Cardiac muscle cell (in vitro differentiated cells and primary cell): ENCODE data around the gene RGR. TPM values are rescaled to one million over a fixed set of nuclear protein-coding genes. Genes with fewer than 3 reads are reported as not detected.

Source experiments
- DNase-seq, 2 donors: peaks; one replicate each; pipeline versions ENCODE4 v3.0.0 to v3.0.0-alpha.2; 2010 to 2017; ENCODE audit warnings: low read depth in 1 of 2, low spot score in 1 of 2
- H3K27ac ChIP-seq: fragments of 200-600 bp; sonication (generic); 2 replicates; pipeline ENCODE4 v1.5.1; 2016
- H3K27me3 ChIP-seq: fragments of 200-600 bp; sonication (generic); 2 replicates; pipeline ENCODE4 v1.6.0; 2016; ENCODE audit warnings: control low read depth
- H3K36me3 ChIP-seq: fragments of 200-600 bp; sonication (generic); 2 replicates; pipeline ENCODE4 v1.5.1; 2016; ENCODE audit warnings: control low read depth
- H3K4me1 ChIP-seq: fragments of 200-600 bp; sonication (generic); 2 replicates; pipeline ENCODE4 v1.8.1; 2017; ENCODE audit warnings: low read depth, mild to moderate bottlenecking, mixed run types
- H3K4me3 ChIP-seq: fragments of 200-600 bp; sonication (generic); 2 replicates; pipeline ENCODE4 v1.5.1; 2016; ENCODE audit warnings: mild to moderate bottlenecking
- H3K9me3 ChIP-seq: fragments of 200-600 bp; sonication (generic); 2 replicates; pipeline ENCODE4 v1.5.1; 2017; ENCODE audit warnings: low read depth, mild to moderate bottlenecking, control low read depth
- CTCF ChIP-seq: IDR thresholded peaks from 2 replicates; pipeline ENCODE4 v1.5.1; 2012; ENCODE audit warnings: low read depth, mild to moderate bottlenecking, low read length
- polyA plus RNA-seq: library from polyadenylated mRNA; unstranded; fragments of >200 nt; fragmentation: Nextera tagmentation; extraction: Ambion mirVana; gene quantifications from 2 replicates; pipeline ENCODE4 v1.2.1, GENCODE V29; 2016
- total RNA-seq: library from RNA; depleted of rRNA; stranded (reverse); fragments of >200 nt; gene quantifications from 2 replicates; pipeline ENCODE4 v1.2.3, GENCODE V29; 2016

Gene RGR
- total and polyA plus RNA-seq, 2 experiments from 2014 or later: not detected

DNA sequence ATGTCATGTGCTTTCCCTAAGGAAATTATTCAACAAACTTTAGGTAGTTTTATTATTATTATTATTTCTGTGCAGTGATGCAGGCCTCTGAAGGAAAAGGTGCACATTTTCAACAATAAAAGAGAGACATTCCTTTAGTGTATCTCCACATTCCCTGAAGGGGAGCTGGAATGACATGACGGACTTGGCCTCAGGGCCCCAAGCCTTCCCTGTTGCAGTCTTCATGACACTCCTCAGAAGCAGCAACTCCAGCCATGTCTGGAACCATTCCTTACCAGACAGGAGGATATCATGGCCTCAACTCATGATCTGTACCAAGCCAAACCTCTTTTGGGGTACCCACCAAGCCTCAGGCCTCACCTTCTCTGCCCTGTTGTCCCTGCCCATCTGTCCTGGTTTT lies 48.3 kb downstream of the RGR start:
- no peak overlapping the region for H3K27ac ChIP-seq
- DNase-seq: no peak
- no peaks in the 10 kb centered on the region for H3K27me3 ChIP-seq
- TF ChIP-seq CTCF: no peak
- H3K36me3 ChIP-seq: no peaks in the 10 kb centered on the region
- H3K9me3 ChIP-seq: no peaks in the 10 kb centered on the region
- no peaks in the 10 kb centered on the region for H3K4me1 ChIP-seq
- no peak overlapping the region for H3K4me3 ChIP-seq

DNA sequence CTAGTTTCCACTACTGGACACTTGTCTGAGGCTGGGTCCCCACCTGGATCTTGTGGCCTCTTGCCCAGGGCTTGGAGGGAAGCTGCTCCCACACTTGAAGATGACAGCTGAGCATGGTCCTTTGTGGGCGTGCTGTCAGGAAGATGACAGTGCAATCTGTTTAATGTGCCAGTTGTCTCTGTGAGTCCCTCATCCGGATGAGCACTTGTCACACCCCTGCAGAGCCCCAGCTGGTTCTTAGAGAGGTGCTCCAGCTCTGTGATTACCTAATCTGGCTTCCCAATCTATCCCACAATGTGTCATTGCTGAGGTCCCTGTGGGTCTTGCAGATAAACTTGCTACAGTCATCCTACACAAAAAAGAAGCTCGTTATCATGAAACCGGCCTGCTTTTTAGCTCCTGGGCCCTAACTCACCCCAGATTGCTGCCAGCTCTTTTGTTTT lies 48.7 kb downstream of the RGR start:
- Histone ChIP-seq H3K27ac (no peak overlapping the region), H3K36me3 (no peaks in the 10 kb centered on the region), H3K27me3 (no peaks in the 10 kb centered on the region), H3K4me3 (no peak overlapping the region), H3K9me3 (no peaks in the 10 kb centered on the region), H3K4me1 (no peaks in the 10 kb centered on the region)
- TF ChIP-seq CTCF: no peak
- DNase-seq: no peak

GRCh38 chr10:84294766-84295447 lies 50.1 kb downstream of the RGR start:
- H3K27me3 ChIP-seq: no peaks in the 10 kb centered on the region
- TF ChIP-seq CTCF: no peak
- no peak overlapping the region for H3K27ac ChIP-seq

DNA sequence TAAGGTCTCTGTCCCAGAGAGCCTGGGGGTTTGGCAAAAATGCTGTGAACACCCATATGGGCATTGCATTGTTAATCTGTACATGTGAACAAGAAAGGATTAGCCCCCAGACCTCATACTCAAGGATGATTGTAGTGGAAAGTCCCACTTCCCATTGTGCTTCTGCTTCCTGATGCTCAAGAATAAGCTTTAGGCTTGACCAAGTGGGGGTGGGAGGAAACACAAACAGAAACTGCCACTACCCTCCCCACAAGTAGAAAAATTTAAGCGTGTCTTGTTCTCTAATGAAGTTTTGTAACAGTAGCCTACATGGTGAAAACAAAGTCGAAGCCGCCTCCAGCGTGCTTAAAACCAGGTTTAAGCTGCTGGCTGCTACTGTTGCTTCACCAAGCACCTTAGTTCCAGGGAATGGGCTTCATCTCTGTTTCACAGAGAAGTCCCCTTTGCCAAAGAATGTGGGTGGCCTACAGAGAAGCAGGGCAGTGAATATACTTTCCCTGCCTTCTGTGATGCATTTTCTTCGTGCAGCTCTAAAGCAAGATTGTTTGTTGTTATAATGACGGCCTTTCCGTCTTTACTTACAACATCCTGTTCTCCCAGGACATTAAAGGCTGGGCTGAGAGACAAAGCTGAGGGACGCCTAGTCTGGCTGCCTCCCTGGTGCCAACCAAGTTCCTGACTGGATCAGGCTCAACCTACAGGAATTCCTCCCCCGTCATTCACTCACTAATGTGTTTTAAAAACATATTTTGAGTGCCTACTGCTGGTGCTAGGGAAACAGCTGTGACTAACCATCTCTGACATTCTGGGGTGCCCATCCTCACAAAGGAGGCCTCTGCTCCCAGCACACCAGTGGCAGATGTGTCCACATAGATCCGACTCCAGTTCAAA lies 51.5 kb downstream of the RGR start:
- Histone ChIP-seq H3K9me3 (no peaks in the 10 kb centered on the region), H3K27me3 (no peaks in the 10 kb centered on the region), H3K27ac (no peak overlapping the region), H3K36me3 (no peaks in the 10 kb centered on the region), H3K4me1 (no peaks in the 10 kb centered on the region), H3K4me3 (no peak overlapping the region)
- TF ChIP-seq CTCF: no peak
- peak in 1 of 2 donors; percentile 42 for DNase-seq

More at GRCh38 chr10:84294766-84295447, 50.1 kb downstream of the RGR start:
- H3K4me1 ChIP-seq: no peaks in the 10 kb centered on the region
- DNase-seq: no peak
- H3K4me3 ChIP-seq: no peak overlapping the region
- H3K36me3 ChIP-seq: no peaks in the 10 kb centered on the region
- H3K9me3 ChIP-seq: no peaks in the 10 kb centered on the region

GRCh38 chr10:84298057-84298456 lies 53.2 kb downstream of the RGR start:
- no peak for TF ChIP-seq CTCF
- H3K27ac ChIP-seq: no peak overlapping the region
- H3K4me3 ChIP-seq: no peak overlapping the region
- H3K9me3 ChIP-seq: no peaks in the 10 kb centered on the region
- DNase-seq: no peak
- no peaks in the 10 kb centered on the region for H3K4me1 ChIP-seq
- no peaks in the 10 kb centered on the region for H3K36me3 ChIP-seq
- no peaks in the 10 kb centered on the region for H3K27me3 ChIP-seq
